Measurements from ENCODE around the gene HPCAL4. TPM values are rescaled to one million over a fixed set of nuclear protein-coding genes. Genes with fewer than 3 reads are reported as not detected.

HPCAL4 gene
- total RNA-seq, 1 donor from 2014 or later = 0.49 TPM

DNA sequence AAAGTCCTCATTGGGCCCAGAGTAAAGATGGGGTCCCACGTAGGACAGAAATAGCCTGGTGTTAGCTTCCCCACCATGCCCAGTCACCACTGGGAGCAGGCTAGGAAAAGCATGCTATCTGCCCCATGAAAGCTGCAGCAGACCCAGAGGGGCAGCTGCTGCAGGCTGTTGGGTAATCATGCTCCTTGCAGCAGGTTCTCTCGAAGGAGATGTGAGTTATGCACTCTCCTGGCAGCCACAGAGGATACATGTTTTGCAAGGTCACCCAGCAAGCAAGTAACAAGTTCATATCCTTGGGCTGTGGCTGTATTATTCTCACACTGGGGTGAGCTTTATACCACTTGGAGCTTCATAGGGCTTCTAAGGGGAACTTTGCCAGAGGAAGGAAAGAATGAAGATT is 42.7 kb downstream of the HPCAL4 start:
- no peak for DNase-seq (ENCODE audit: extremely low spot score in 2 of 2)
- Histone ChIP-seq H3K9me3 (no peaks in the 10 kb centered on the region), H3K4me3 (no peak overlapping the region), H3K27ac (no peak overlapping the region), H3K27me3 (no peaks in the 10 kb centered on the region), H3K36me3 (no peaks in the 10 kb centered on the region), H3K4me1 (peaks cover 31% of the 10 kb centered on the region)
- intact Hi-C loops (cut with DNase I) = no loop called here
- TF ChIP-seq, protein P1, sequence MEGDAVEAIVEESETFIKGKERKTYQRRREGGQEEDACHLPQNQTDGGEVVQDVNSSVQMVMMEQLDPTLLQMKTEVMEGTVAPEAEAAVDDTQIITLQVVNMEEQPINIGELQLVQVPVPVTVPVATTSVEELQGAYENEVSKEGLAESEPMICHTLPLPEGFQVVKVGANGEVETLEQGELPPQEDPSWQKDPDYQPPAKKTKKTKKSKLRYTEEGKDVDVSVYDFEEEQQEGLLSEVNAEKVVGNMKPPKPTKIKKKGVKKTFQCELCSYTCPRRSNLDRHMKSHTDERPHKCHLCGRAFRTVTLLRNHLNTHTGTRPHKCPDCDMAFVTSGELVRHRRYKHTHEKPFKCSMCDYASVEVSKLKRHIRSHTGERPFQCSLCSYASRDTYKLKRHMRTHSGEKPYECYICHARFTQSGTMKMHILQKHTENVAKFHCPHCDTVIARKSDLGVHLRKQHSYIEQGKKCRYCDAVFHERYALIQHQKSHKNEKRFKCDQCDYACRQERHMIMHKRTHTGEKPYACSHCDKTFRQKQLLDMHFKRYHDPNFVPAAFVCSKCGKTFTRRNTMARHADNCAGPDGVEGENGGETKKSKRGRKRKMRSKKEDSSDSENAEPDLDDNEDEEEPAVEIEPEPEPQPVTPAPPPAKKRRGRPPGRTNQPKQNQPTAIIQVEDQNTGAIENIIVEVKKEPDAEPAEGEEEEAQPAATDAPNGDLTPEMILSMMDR (IDR thresholded peaks at IDR 0.05) = no peak
- TF ChIP-seq POLR2A (IDR thresholded peaks at IDR 0.05) (no peak), POLR2AphosphoS5 (IDR thresholded peaks at IDR 0.05; ENCODE audit: insufficient read depth in 1 of 2, low read depth in 1 of 2) (no peak)

GRCh38 chr1:39647247-39647646 is 44.0 kb downstream of the HPCAL4 start:
- H3K4me3 ChIP-seq = no peak overlapping the region
- H3K27ac ChIP-seq = peak overlapping the region; percentile 69
- H3K27me3 ChIP-seq = no peaks in the 10 kb centered on the region
- intact Hi-C loops (cut with DNase I) = no loop called here
- peaks cover 39% of the 10 kb centered on the region for H3K4me1 ChIP-seq
- TF ChIP-seq POLR2A (IDR thresholded peaks at IDR 0.05) (no peak), POLR2AphosphoS5 (IDR thresholded peaks at IDR 0.05; ENCODE audit: insufficient read depth in 1 of 2, low read depth in 1 of 2) (no peak)
- TF ChIP-seq, protein P1 (IDR thresholded peaks at IDR 0.05) = no peak
- H3K36me3 ChIP-seq = no peaks in the 10 kb centered on the region
- no peak for DNase-seq (ENCODE audit: extremely low spot score in 2 of 2)
- H3K9me3 ChIP-seq = no peaks in the 10 kb centered on the region

DNA sequence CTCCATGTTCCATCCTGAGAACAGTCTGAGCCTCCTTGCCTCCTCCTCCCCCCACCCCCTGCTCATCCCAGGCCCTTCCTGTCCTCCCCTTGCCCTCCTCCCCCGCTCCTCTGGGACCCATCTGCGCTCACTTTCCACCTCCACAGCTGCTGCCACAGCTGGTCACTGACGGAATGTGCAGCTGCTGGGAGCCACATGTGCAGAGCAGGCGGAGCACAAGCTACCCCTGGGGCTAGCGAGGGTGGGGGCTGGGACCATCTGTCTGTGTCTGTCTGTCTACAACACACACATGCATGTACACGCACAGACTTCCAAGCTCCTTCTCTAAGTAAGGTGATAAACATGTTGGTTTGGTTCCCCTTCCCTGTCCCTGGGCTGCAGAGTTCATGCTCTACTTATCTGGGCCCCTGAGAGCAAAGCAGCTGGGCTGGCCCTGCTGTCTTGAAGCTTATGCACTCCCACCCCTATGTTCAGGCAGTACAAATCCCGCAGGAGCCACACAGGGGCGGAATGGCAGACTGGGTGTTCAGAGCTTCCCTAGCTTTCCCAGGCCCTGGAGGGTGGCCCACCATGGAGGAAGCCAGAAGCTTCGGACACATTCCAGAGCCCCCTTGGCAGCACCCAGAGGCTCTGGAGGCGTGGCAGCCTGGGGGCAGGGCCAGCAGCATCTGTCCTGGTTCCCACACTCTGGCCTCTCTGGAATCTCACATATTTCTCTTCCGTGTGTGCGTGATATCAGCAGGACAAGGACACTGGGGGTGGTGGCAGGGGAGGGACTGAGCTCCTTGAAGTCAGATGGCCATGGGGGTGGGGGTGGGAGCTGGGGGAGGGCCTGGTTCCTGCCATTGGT is 44.8 kb downstream of the HPCAL4 start:
- Histone ChIP-seq H3K4me3 (no peak overlapping the region), H3K27ac (peak overlapping the region; percentile 69), H3K36me3 (no peaks in the 10 kb centered on the region), H3K9me3 (no peaks in the 10 kb centered on the region), H3K4me1 (peaks cover 39% of the 10 kb centered on the region), H3K27me3 (no peaks in the 10 kb centered on the region)
- intact Hi-C loops (cut with DNase I) = no loop called here
- TF ChIP-seq POLR2AphosphoS5 (IDR thresholded peaks at IDR 0.05; ENCODE audit: insufficient read depth in 1 of 2, low read depth in 1 of 2) = peak in 1 of 2 donors; percentile 92
- TF ChIP-seq, protein P1 (IDR thresholded peaks at IDR 0.05) = no peak
- TF ChIP-seq POLR2A (IDR thresholded peaks at IDR 0.05) = no peak
- no peak for DNase-seq (ENCODE audit: extremely low spot score in 2 of 2)

- H3K4me1 ChIP-seq = peaks cover 39% of the 10 kb centered on the region
- intact Hi-C loops (cut with DNase I) = no loop called here
- H3K36me3 ChIP-seq = no peaks in the 10 kb centered on the region
- H3K4me3 ChIP-seq = no peak overlapping the region
- no peaks in the 10 kb centered on the region for H3K9me3 ChIP-seq
- no peaks in the 10 kb centered on the region for H3K27me3 ChIP-seq
- TF ChIP-seq POLR2A (IDR thresholded peaks at IDR 0.05) = no peak
- TF ChIP-seq, protein P1 (IDR thresholded peaks at IDR 0.05) = no peak
- no peak for TF ChIP-seq POLR2AphosphoS5 (IDR thresholded peaks at IDR 0.05; ENCODE audit: insufficient read depth in 1 of 2, low read depth in 1 of 2)
- no peak for DNase-seq (ENCODE audit: extremely low spot score in 2 of 2)
- H3K27ac ChIP-seq = peak overlapping the region; percentile 69
Observed at GRCh38 chr1:39645411-39646043, 45.7 kb downstream of the HPCAL4 start.

DNA sequence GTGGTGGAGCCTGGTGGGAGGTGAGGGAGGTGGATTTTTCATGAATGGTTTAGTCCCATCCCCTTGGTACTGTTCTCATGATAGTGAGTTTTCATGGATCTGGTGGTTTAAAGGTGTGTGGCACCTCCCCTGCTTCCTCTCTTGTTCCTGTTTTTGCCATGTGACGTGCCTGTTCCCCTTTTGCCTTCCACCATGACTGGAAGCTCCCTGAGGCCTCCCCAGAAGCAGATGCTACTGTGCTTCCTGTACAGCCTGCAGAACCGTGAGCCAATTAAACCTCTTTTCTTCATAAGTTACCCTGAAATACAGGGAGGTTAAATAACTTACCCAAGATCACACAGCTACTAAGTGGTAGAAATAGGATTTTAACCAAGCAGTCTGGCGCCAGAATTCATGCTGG is 47.5 kb downstream of the HPCAL4 start:
- Histone ChIP-seq H3K27me3 (no peaks in the 10 kb centered on the region), H3K9me3 (no peaks in the 10 kb centered on the region), H3K4me1 (peaks cover 39% of the 10 kb centered on the region), H3K36me3 (no peaks in the 10 kb centered on the region), H3K27ac (no peak overlapping the region), H3K4me3 (no peak overlapping the region)
- intact Hi-C loops (cut with DNase I) = no loop called here
- TF ChIP-seq, protein P1 (IDR thresholded peaks at IDR 0.05) = no peak
- TF ChIP-seq POLR2AphosphoS5 (IDR thresholded peaks at IDR 0.05; ENCODE audit: insufficient read depth in 1 of 2, low read depth in 1 of 2) (no peak), POLR2A (IDR thresholded peaks at IDR 0.05) (no peak)
- DNase-seq (ENCODE audit: extremely low spot score in 2 of 2) = no peak

Measured in vagina (tissue), 2 donors.